VCaP (cell line): ENCODE results near the gene RFX1.

Source experiments
- H3K27ac ChIP-seq: fragments of 450-650 bp; 2 replicates; pipeline ENCODE4 v1.5.1; 2017
- CTCF ChIP-seq: fragments of 450-650 bp; conservative IDR thresholded peaks from 2 replicates; pipeline ENCODE4 v1.5.1; 2017; ENCODE audit warnings: mild to moderate bottlenecking, moderate library complexity

The RFX1 gene

GRCh38 chr19:13998426-13998825, 7.7 kb downstream of the RFX1 start:
- no peak for TF ChIP-seq CTCF
- H3K27ac ChIP-seq: no peak overlapping the region

GRCh38 chr19:13997631-13997962, 8.5 kb downstream of the RFX1 start:
- no peak overlapping the region for H3K27ac ChIP-seq
- TF ChIP-seq CTCF: no peak

- no peak overlapping the region for H3K27ac ChIP-seq
- no peak for TF ChIP-seq CTCF
Measured at GRCh38 chr19:13996928-13997630, 9.0 kb downstream of the RFX1 start.

DNA sequence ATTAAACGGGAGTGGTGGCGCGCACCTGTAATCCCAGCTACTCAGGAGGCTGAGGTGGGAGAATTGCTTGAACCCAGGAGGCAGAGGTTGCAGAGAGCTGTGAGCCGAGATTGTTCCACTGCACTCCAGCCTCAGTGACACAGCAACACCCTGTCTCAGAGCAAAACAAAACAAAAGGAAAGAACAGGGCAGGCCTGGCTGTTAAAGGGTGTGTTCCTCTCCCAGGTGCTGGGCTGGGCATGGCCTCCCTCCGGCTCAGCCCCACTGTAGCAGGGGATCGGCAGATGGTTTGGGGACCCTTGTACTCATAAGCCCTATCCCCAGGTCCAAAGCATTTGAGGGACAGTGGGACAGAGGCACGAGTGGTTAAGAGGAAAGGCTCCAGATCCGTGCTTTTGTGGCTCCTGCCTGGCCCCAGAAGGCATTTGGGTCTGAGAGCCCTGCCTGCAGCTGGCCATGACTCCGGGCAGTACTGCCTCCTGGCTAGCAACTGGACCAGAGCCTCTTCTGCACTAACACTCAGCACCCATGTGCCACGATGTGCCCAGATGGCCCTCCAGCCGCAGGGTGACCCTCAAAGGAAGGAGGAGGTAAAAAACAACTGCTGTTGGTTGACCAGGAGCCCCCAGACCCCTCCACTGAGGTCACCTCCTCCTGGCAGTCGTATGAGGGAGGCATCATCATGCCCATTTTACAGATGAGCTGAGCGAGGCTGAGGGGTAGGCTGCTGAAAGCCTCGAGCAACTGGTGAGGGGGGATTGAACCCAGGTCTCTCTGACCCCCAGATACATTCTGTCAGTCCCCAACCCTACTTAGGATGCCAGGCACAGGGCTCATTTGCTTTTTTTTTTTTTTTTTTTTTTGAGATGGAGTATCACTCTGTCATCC, 10.0 kb downstream of the RFX1 start:
- no peak overlapping the region for H3K27ac ChIP-seq
- TF ChIP-seq CTCF: no peak

GRCh38 chr19:13995017-13995728, 10.9 kb downstream of the RFX1 start:
- H3K27ac ChIP-seq: no peak overlapping the region
- no peak for TF ChIP-seq CTCF

DNA sequence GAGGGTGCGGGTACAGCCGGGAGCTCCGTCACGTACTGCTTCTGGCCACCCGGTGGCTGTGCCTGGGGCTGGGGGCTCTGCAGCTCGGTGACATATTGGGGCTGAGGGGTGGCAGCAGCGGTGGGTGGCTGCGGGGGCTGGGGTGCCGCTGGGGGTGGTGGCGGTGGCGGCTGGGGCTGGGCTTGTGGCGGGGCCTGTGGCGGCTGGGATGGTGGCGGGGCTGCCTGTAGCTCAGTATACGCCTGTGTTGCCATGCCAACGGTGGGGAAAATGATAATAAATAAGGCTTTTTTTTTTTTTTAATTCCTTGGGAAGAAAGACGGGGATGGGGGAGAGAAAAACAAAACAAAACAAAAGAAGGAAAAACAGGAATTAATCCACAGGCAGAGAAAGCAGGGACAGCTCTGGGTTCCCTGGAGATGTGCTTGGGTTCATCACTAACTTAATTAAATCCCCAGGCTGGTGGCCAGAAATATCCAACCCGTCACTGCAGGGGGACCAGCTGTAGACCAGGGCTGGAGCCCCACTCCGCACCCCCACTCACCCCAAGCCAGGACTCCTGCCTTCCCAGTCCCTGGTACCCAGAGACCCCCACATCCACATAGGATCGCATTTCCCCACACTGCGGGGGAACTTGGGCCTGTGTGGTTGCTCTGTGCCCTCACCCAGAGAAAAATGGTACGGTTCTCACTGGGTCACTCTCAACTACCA, 12.4 kb downstream of the RFX1 start:
- TF ChIP-seq CTCF: no peak
- no peak overlapping the region for H3K27ac ChIP-seq
